Measurements from ENCODE around the gene SERP1. TPM values are rescaled to one million over a fixed set of nuclear protein-coding genes. Genes with fewer than 3 reads are reported as not detected.
A peak's percentile ranks its signal among the peaks of the same experiment; 100 is the strongest.
"Not testable (repeated sequence)": the region's sequence is repeated elsewhere in the genome, so short reads cannot be mapped to it uniquely, and the experiment has no call there.

Gene SERP1
- polyA plus RNA-seq, 3 donors from 2014 or later: 142 to 187 (median 165) TPM

DNA sequence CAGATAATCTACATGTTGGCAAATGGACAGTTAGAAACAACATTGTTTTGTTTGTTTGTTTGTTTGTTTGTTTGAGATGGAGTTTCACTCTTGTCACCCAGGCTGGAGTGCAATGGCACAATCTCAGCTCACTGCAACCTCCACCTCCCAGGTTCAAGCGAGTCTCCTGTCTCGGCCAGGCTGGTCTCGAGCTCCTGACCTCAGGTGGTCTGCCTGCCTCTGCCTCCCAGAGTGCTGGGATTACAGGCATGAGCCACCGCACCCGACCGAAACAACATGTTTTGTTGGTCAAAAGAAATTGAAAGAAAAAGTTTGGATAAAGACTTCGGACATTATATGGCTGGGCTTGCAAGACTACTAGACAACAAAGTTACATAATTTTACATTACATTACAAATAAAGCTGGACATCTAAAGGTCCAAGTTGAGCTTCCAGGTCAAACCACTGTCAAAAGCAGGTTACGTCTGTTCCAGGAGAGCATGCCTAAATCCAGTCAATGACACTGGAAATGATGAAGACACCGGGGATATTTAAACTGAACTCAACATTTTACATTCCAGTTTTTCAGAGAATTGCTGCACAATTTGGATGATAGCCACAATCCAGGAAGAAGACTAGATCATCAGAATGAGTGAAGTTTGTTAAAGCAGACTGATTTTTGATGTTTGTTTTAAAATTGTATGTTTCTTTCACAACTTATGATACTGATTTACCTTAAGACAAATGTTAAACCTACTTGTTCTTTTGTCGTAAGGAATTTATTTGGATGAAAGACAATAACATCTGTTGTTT is 18.6 kb downstream of the SERP1 start:
- Mint-ChIP-seq H3K27ac (no peak overlapping the region), H3K27me3 (ENCODE audit: low read depth in 3 of 3) (peaks cover 0 to 1% (median 0%) of the 10 kb centered on the region in 3 donors), H3K9me3 (no peaks in the 10 kb centered on the region), H3K4me1 (no peaks in the 10 kb centered on the region), H3K4me3 (no peak overlapping the region), H3K36me3 (no peaks in the 10 kb centered on the region)
- DNase-seq: no peak

GRCh38 chr3:150523538-150523937 is 22.8 kb downstream of the SERP1 start:
- H3K4me3 Mint-ChIP-seq: no peak overlapping the region
- no peaks in the 10 kb centered on the region for H3K4me1 Mint-ChIP-seq
- no peaks in the 10 kb centered on the region for H3K9me3 Mint-ChIP-seq
- H3K27me3 Mint-ChIP-seq (ENCODE audit: low read depth in 3 of 3): peaks cover 0 to 1% (median 0%) of the 10 kb centered on the region in 3 donors
- DNase-seq: no peak
- no peak overlapping the region for H3K27ac Mint-ChIP-seq
- no peaks in the 10 kb centered on the region for H3K36me3 Mint-ChIP-seq

DNA sequence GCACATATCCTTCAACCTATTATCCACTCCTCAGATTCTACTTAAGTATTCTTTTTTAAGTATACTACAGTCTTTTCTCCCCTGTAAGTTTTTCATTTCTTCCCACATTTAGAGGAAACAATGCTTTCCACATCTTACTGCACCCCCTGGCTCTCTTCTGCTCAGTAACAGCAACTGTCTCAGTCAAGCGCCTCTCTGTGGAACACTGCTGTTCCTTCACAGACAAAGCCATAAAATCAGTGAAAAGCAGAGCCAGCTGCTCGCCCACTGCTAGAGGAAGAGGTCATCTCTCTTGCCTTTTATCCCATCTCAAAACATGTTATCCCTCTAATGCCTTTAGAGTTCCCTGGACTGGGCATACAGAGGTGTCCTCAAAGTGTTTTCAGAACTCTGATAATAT is 24.8 kb downstream of the SERP1 start:
- Mint-ChIP-seq H3K4me3 (no peak overlapping the region), H3K36me3 (peaks cover 0 to 4% (median 3%) of the 10 kb centered on the region in 3 donors), H3K4me1 (no peaks in the 10 kb centered on the region), H3K27ac (peak overlapping the region in 1 of 6 donors; percentile 10), H3K27me3 (ENCODE audit: low read depth in 3 of 3) (peaks cover 0 to 3% (median 0%) of the 10 kb centered on the region in 3 donors), H3K9me3 (no peaks in the 10 kb centered on the region)
- no peak for DNase-seq

DNA sequence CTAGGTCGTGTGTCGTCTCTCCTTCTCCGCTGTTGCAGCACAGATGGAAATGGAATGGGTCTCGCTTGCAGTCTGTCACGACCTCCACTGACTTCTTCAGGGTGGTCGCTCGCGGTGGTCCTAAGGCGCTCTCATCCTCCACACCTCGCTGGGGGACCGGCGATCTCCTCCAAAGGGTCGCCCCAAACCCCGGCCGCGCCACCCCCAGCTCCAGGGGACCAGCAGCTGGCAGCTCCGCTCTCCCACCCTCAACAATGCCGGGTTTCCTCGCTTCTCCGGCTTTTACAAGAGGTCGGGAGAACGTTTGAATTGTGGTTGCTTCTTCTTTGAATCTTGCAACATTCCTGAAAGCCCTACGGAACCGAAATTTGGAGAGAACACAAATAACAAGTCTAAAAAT is 25.9 kb downstream of the SERP1 start:
- Mint-ChIP-seq H3K4me3 (no peak overlapping the region), H3K9me3 (no peaks in the 10 kb centered on the region), H3K4me1 (no peaks in the 10 kb centered on the region), H3K27ac (no peak overlapping the region), H3K36me3 (peaks cover 0 to 4% (median 3%) of the 10 kb centered on the region in 3 donors), H3K27me3 (ENCODE audit: low read depth in 3 of 3) (peaks cover 0 to 3% (median 0%) of the 10 kb centered on the region in 3 donors)
- DNase-seq: no peak

DNA sequence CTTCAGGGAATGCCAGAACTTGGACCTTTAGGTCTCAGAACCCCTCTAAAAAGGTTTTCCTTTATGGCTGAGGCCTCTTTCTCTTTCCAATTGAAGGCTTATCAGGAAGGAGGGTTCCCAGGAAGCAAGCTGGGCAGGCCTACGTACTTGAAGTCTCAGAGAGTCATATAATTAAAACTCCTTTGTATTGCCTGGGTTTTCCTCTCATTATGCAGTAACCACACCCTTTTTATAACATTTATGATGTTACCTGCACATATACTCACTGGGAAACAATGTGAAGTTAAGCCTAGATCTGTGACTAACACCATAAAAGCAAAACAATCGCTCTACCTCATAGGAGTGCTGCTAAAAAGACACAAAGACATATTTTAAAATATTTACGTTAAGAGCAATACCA is 27.3 kb downstream of the SERP1 start:
- Mint-ChIP-seq H3K27ac (no peak overlapping the region), H3K27me3 (ENCODE audit: low read depth in 3 of 3) (peaks cover 0 to 3% (median 0%) of the 10 kb centered on the region in 3 donors), H3K4me3 (no peak overlapping the region), H3K4me1 (no peaks in the 10 kb centered on the region), H3K36me3 (peaks cover 0 to 4% (median 3%) of the 10 kb centered on the region in 3 donors), H3K9me3 (no peaks in the 10 kb centered on the region)
- DNase-seq: no peak

GRCh38 chr3:150515210-150515609 is 31.1 kb downstream of the SERP1 start:
- H3K9me3 Mint-ChIP-seq: no peaks in the 10 kb centered on the region
- no peaks in the 10 kb centered on the region for H3K4me1 Mint-ChIP-seq
- peaks cover 0 to 3% (median 0%) of the 10 kb centered on the region in 3 donors for H3K27me3 Mint-ChIP-seq (ENCODE audit: low read depth in 3 of 3)
- peaks cover 0 to 4% (median 3%) of the 10 kb centered on the region in 3 donors for H3K36me3 Mint-ChIP-seq
- no peak for DNase-seq
- H3K27ac Mint-ChIP-seq: no peak overlapping the region
- H3K4me3 Mint-ChIP-seq: no peak overlapping the region

GRCh38 chr3:150511122-150511821 is 35.0 kb downstream of the SERP1 start:
- Mint-ChIP-seq H3K27ac (no peak overlapping the region), H3K4me3 (no peak overlapping the region), H3K9me3 (peaks cover 0 to 4% (median 0%) of the 10 kb centered on the region in 6 donors), H3K27me3 (ENCODE audit: low read depth in 3 of 3) (peaks cover 0 to 5% (median 2%) of the 10 kb centered on the region in 3 donors), H3K36me3 (peaks cover 0 to 3% (median 0%) of the 10 kb centered on the region in 3 donors), H3K4me1 (no peaks in the 10 kb centered on the region)
- DNase-seq: no peak

GRCh38 chr3:150509780-150510179 is 36.5 kb downstream of the SERP1 start:
- H3K36me3 Mint-ChIP-seq: peaks cover 0 to 3% (median 0%) of the 10 kb centered on the region in 3 donors
- no peak overlapping the region for H3K4me3 Mint-ChIP-seq
- H3K9me3 Mint-ChIP-seq: peaks cover 0 to 4% (median 0%) of the 10 kb centered on the region in 6 donors
- no peaks in the 10 kb centered on the region for H3K4me1 Mint-ChIP-seq
- no peak overlapping the region for H3K27ac Mint-ChIP-seq
- DNase-seq: no peak
- H3K27me3 Mint-ChIP-seq (ENCODE audit: low read depth in 3 of 3): peaks cover 2 to 12% (median 2%) of the 10 kb centered on the region in 3 donors

GRCh38 chr3:150508401-150508800 is 37.9 kb downstream of the SERP1 start:
- H3K27ac Mint-ChIP-seq: no peak overlapping the region
- H3K4me1 Mint-ChIP-seq: no peaks in the 10 kb centered on the region
- no peak for DNase-seq
- H3K4me3 Mint-ChIP-seq: no peak overlapping the region
- H3K36me3 Mint-ChIP-seq: peaks cover 0 to 3% (median 0%) of the 10 kb centered on the region in 3 donors
- peaks cover 0 to 4% (median 0%) of the 10 kb centered on the region in 6 donors for H3K9me3 Mint-ChIP-seq
- peaks cover 2 to 13% (median 2%) of the 10 kb centered on the region in 3 donors for H3K27me3 Mint-ChIP-seq (ENCODE audit: low read depth in 3 of 3)

- peaks cover 2 to 13% (median 4%) of the 10 kb centered on the region in 3 donors for H3K27me3 Mint-ChIP-seq (ENCODE audit: low read depth in 3 of 3)
- no peak overlapping the region for H3K4me3 Mint-ChIP-seq
- no peaks in the 10 kb centered on the region for H3K4me1 Mint-ChIP-seq
- DNase-seq: no peak
- no peak overlapping the region for H3K27ac Mint-ChIP-seq
- H3K9me3 Mint-ChIP-seq: peaks cover 0 to 4% (median 0%) of the 10 kb centered on the region in 6 donors
- peaks cover 0 to 4% (median 3%) of the 10 kb centered on the region in 3 donors for H3K36me3 Mint-ChIP-seq
Observed at GRCh38 chr3:150504483-150504882, 41.8 kb downstream of the SERP1 start.

DNA sequence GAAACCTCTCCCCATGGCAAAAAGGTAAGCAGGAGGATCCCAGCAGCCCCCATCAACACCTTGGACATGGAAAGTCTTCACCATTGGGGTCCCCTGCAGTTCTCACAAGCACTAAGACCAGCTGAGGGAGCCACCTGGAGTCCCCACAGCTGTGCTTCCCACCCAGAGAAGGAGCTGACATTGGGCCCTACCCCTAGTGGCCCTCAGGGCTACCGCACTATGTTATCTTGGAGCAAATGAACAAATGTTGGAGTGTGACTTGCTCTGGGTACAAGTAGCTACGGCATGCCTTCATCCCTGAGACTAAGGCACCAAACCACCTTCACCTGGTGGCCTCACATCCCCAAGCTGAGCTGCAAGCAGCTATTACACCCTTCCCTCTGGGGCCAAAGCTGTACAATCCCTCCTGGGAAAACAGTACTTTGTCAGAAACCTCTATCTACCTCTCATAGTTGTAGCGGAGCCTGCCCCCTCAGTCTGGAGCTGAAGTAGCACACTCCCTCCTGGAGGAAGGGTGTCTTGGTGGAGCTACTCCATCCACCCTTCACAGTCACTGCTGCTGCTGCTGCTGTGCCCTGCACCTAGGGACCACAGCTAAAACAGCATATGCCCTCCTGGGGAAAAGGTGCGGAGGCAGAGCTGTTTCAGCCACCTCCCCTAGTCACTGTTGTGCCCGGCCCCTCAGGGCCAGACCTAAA is 42.7 kb downstream of the SERP1 start:
- H3K36me3 Mint-ChIP-seq: peaks cover 0 to 7% (median 4%) of the 10 kb centered on the region in 3 donors
- DNase-seq: no peak
- no peak overlapping the region for H3K4me3 Mint-ChIP-seq
- H3K27ac Mint-ChIP-seq: no peak overlapping the region
- H3K9me3 Mint-ChIP-seq: peaks cover 0 to 4% (median 0%) of the 10 kb centered on the region in 6 donors
- no peaks in the 10 kb centered on the region for H3K4me1 Mint-ChIP-seq
- peaks cover 2 to 11% (median 4%) of the 10 kb centered on the region in 3 donors for H3K27me3 Mint-ChIP-seq (ENCODE audit: low read depth in 3 of 3)

- H3K9me3 Mint-ChIP-seq; H3K27ac Mint-ChIP-seq; H3K4me3 Mint-ChIP-seq; H3K4me1 Mint-ChIP-seq; H3K27me3 Mint-ChIP-seq (ENCODE audit: low read depth in 3 of 3); DNase-seq; H3K36me3 Mint-ChIP-seq: not testable (repeated sequence)
Observed at GRCh38 chr3:150500960-150501359, 45.3 kb downstream of the SERP1 start.

DNA sequence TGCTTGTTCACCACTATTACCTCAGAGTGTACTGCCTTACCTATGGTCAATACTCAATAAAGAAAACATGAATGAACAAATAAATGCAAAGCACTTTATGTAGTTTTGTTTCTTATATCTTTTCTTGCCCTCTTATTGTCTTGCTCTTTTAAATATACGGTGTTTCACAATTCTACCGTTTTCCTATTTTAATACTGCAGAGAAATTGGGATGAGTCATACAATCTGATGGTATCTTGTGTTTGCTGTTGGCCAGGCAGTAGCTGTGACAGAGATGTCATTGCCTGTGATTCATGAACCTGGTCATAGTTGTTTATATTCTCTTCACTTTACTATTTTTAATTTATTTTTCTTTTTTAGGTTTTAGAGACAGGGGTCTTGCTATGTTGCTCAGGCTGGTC is 48.3 kb downstream of the SERP1 start:
- no peaks in the 10 kb centered on the region for H3K4me1 Mint-ChIP-seq
- DNase-seq: no peak
- H3K27ac Mint-ChIP-seq: no peak overlapping the region
- H3K36me3 Mint-ChIP-seq: peaks cover 0 to 4% (median 4%) of the 10 kb centered on the region in 3 donors
- no peak overlapping the region for H3K4me3 Mint-ChIP-seq
- H3K27me3 Mint-ChIP-seq (ENCODE audit: low read depth in 3 of 3): peaks cover 0 to under 1% (median 0%) of the 10 kb centered on the region in 3 donors
- H3K9me3 Mint-ChIP-seq: peaks cover 0 to 2% (median 0%) of the 10 kb centered on the region in 6 donors

Measured in immature natural killer cell (primary cell).